KMS-11 (cell line): ENCODE data around the gene TAOK3.

Experiments
- H2AFZ ChIP-seq: fragments of 200-600 bp; sonication (generic); 2 replicates; pipeline ENCODE4 v1.6.1; 2016; ENCODE audit warnings: antibody characterized with exemption, mixed run types, low read depth
- H3K27ac ChIP-seq: fragments of 200-600 bp; sonication (generic); 2 replicates; pipeline ENCODE4 v1.6.1; 2016; ENCODE audit warnings: mild to moderate bottlenecking, mixed run types
- H3K27me3 ChIP-seq: fragments of 200-600 bp; sonication (generic); 2 replicates; pipeline ENCODE4 v1.6.1; 2017; ENCODE audit warnings: mild to moderate bottlenecking, low read depth, mixed run types, moderate library complexity; ENCODE audit not compliant: insufficient read depth
- H3K36me3 ChIP-seq: fragments of 200-600 bp; sonication (generic); 2 replicates; pipeline ENCODE4 v1.6.1; 2017; ENCODE audit warnings: mild to moderate bottlenecking, mixed run types; ENCODE audit not compliant: insufficient read depth
- H3K4me1 ChIP-seq: fragments of 200-600 bp; sonication (generic); 2 replicates; pipeline ENCODE4 v1.6.1; 2016; ENCODE audit warnings: mild to moderate bottlenecking, low read depth, mixed run types; ENCODE audit not compliant: poor library complexity, severe bottlenecking
- H3K4me2 ChIP-seq: fragments of 200-600 bp; sonication (generic); 2 replicates; pipeline ENCODE4 v1.7.0; 2016; ENCODE audit warnings: mild to moderate bottlenecking, mixed run types
- H3K4me3 ChIP-seq: fragments of 200-600 bp; sonication (generic); IDR thresholded peaks from 2 replicates; pipeline ENCODE4 v1.6.1; 2017; ENCODE audit warnings: low read depth, low read length, mixed read lengths; ENCODE audit not compliant: insufficient read depth
- H3K79me2 ChIP-seq: fragments of 200-600 bp; sonication (generic); 2 replicates; pipeline ENCODE4 v1.6.1; 2016; ENCODE audit warnings: low read depth, mixed run types; ENCODE audit not compliant: insufficient read depth
- H3K9ac ChIP-seq: fragments of 200-600 bp; sonication (generic); 2 replicates; pipeline ENCODE4 v1.6.1; 2016; ENCODE audit warnings: mild to moderate bottlenecking, mixed run types
- H4K20me1 ChIP-seq: fragments of 200-600 bp; sonication (generic); 2 replicates; pipeline ENCODE4 v1.6.1; 2016; ENCODE audit warnings: mild to moderate bottlenecking, mixed run types; ENCODE audit not compliant: insufficient read depth
- CTCF ChIP-seq: fragments of 200-600 bp; sonication (generic); conservative IDR thresholded peaks from 2 replicates; pipeline ENCODE4 v1.6.1; 2017; ENCODE audit warnings: low read depth, mild to moderate bottlenecking, antibody characterized with exemption, low read length, moderate library complexity, mixed read lengths

Gene TAOK3

GRCh38 chr12:118370601-118371000, 2.1 kb downstream of the TAOK3 start:
- TF ChIP-seq CTCF = no peak
- Histone ChIP-seq H3K4me1 (peaks cover 3% of the 10 kb centered on the region), H3K27me3 (no peaks in the 10 kb centered on the region), H3K4me3 (no peak overlapping the region), H3K36me3 (no peaks in the 10 kb centered on the region), H4K20me1 (no peaks in the 10 kb centered on the region), H3K27ac (no peak overlapping the region), H2AFZ (no peak overlapping the region), H3K9ac (no peak overlapping the region), H3K4me2 (no peak overlapping the region), H3K79me2 (no peaks in the 10 kb centered on the region)

GRCh38 chr12:118368821-118369220, 3.9 kb downstream of the TAOK3 start:
- Histone ChIP-seq H3K4me2 (no peak overlapping the region), H3K36me3 (no peaks in the 10 kb centered on the region), H2AFZ (no peak overlapping the region), H3K27me3 (no peaks in the 10 kb centered on the region), H3K4me1 (peaks cover 2% of the 10 kb centered on the region), H3K79me2 (no peaks in the 10 kb centered on the region), H3K27ac (no peak overlapping the region), H4K20me1 (no peaks in the 10 kb centered on the region), H3K4me3 (no peak overlapping the region), H3K9ac (no peak overlapping the region)
- no peak for TF ChIP-seq CTCF

- Histone ChIP-seq H3K9ac (no peak overlapping the region), H3K27me3 (no peaks in the 10 kb centered on the region), H3K27ac (no peak overlapping the region), H3K4me1 (peaks cover 18% of the 10 kb centered on the region), H2AFZ (no peak overlapping the region), H3K4me2 (no peak overlapping the region), H3K79me2 (0 out of 2 replicates have a peak, but pooled peaks cover 5% of the 10 kb centered on the region), H3K36me3 (no peaks in the 10 kb centered on the region), H4K20me1 (no peaks in the 10 kb centered on the region), H3K4me3 (no peak overlapping the region)
- no peak for TF ChIP-seq CTCF
Measured at GRCh38 chr12:118361889-118362288, 10.8 kb downstream of the TAOK3 start.

GRCh38 chr12:118361092-118361404, 11.7 kb downstream of the TAOK3 start:
- no peaks in the 10 kb centered on the region for H3K27me3 ChIP-seq
- H4K20me1 ChIP-seq = no peaks in the 10 kb centered on the region
- H3K27ac ChIP-seq = no peak overlapping the region
- no peaks in the 10 kb centered on the region for H3K36me3 ChIP-seq
- 0 out of 2 replicates have a peak, but pooled peaks cover 5% of the 10 kb centered on the region for H3K79me2 ChIP-seq
- no peak for TF ChIP-seq CTCF
- H2AFZ ChIP-seq = no peak overlapping the region
- no peak overlapping the region for H3K4me3 ChIP-seq
- H3K9ac ChIP-seq = no peak overlapping the region
- H3K4me2 ChIP-seq = no peak overlapping the region
- peaks cover 27% of the 10 kb centered on the region for H3K4me1 ChIP-seq

- Histone ChIP-seq H3K27me3 (no peaks in the 10 kb centered on the region), H3K4me2 (no peak overlapping the region), H3K79me2 (0 out of 2 replicates have a peak, but pooled peaks cover 5% of the 10 kb centered on the region), H3K4me1 (peaks cover 37% of the 10 kb centered on the region), H3K27ac (no peak overlapping the region), H2AFZ (no peak overlapping the region), H3K4me3 (no peak overlapping the region), H3K9ac (no peak overlapping the region), H3K36me3 (no peaks in the 10 kb centered on the region), H4K20me1 (no peaks in the 10 kb centered on the region)
- TF ChIP-seq CTCF = no peak
Measured at GRCh38 chr12:118359541-118359915, 13.2 kb downstream of the TAOK3 start.
